Natural killer cell (primary cell): Measurements from ENCODE around the gene DCXR. TPM values are rescaled to one million over a fixed set of nuclear protein-coding genes. Genes with fewer than 3 reads are reported as not detected.

Experiments used
- ATAC-seq, 3 donors: fragments of 150-1000 bp in 2 of 3; fragments of 200-7000 bp in 1 of 3; cut with Tn5 transposase; 1 replicate in 1 of 3; 2 replicates in 2 of 3; pipeline ENCODE4 v1.10.0; 2021; ENCODE audit warnings: mild to moderate bottlenecking in 2 of 3, moderate library complexity in 2 of 3
- DNase-seq, 2 donors: peaks; one replicate each; pipeline versions ENCODE4 v3.0.0 to v3.0.0-alpha.2; 2013 to 2021; ENCODE audit warnings: mixed read lengths in 1 of 2
- H3K27ac ChIP-seq: one replicate; pipeline ENCODE4 v1.5.1; 2013; ENCODE audit warnings: mild to moderate bottlenecking, low read length
- H3K27me3 ChIP-seq: one replicate; pipeline ENCODE4 v1.6.1; 2013; ENCODE audit warnings: low read length; ENCODE audit not compliant: control insufficient read depth, insufficient read depth
- H3K36me3 ChIP-seq: one replicate; pipeline ENCODE4 v1.6.1; 2013; ENCODE audit warnings: low read length; ENCODE audit not compliant: control insufficient read depth, insufficient read depth
- H3K4me1 ChIP-seq: one replicate; pipeline ENCODE4 v1.6.1; 2013; ENCODE audit warnings: low read length; ENCODE audit not compliant: control insufficient read depth, insufficient read depth
- H3K4me3 ChIP-seq: one replicate; pipeline ENCODE4 v1.5.1; 2013; ENCODE audit warnings: low read length
- H3K9me3 ChIP-seq: one replicate; pipeline ENCODE4 v1.6.1; 2013; ENCODE audit warnings: low read length; ENCODE audit not compliant: control insufficient read depth, insufficient read depth
- H3K27ac Mint-ChIP-seq, 2 donors: one replicate each; pipeline ENCODE4 v1.8.0; 2022; ENCODE audit warnings: mild to moderate bottlenecking in 2 of 2, mixed read lengths in 2 of 2, moderate library complexity in 1 of 2
- H3K27me3 Mint-ChIP-seq, 2 donors: one replicate each; pipeline ENCODE4 v1.8.0; 2022; ENCODE audit warnings: low read depth in 2 of 2, mixed read lengths in 2 of 2
- H3K36me3 Mint-ChIP-seq: one replicate; pipeline ENCODE4 v1.8.0; 2022; ENCODE audit warnings: mixed read lengths
- H3K4me1 Mint-ChIP-seq, 2 donors: one replicate each; pipeline ENCODE4 v1.8.0; 2022; ENCODE audit warnings: mixed read lengths in 2 of 2
- H3K4me3 Mint-ChIP-seq: one replicate; pipeline ENCODE4 v1.8.0; 2022; ENCODE audit warnings: mild to moderate bottlenecking, moderate library complexity, mixed read lengths
- H3K9me3 Mint-ChIP-seq, 2 donors: one replicate each; pipeline ENCODE4 v1.8.0; 2022; ENCODE audit warnings: mixed read lengths in 2 of 2
- WGBS: methylation state at CpG from one replicate; pipeline ENCODE4 v1.1.7; 2013; ENCODE audit warnings: missing lambda C conversion rate; ENCODE audit not compliant: insufficient coverage; 5-methylcytosine and 5-hydroxymethylcytosine counted together
- intact Hi-C: fragments of 100-400 bp; cut with micrococcal nuclease; formaldehyde crosslinking; loops from one replicate; pipeline ENCODE4 v1.14.2; 2022
- total RNA-seq, 4 donors: library from RNA; stranded (reverse); fragments of 120-200 nt in 1 of 4; gene quantifications; one replicate each; pipeline versions ENCODE4 v1.2.3 to v1.2.4, GENCODE V29; 2013 to 2022
- TF ChIP-seq, protein P1 (sequence below): fragments of 200-600 bp; IDR thresholded peaks from one replicate; pipeline ENCODE4 v1.8.0; 2022; ENCODE audit warnings: antibody characterized with exemption

Gene DCXR
- total RNA-seq, 3 donors from 2014 or later (not counting 1 experiment from before 2014, with no cell fraction given) = 93.9 to 171 (median 145) TPM

DNA sequence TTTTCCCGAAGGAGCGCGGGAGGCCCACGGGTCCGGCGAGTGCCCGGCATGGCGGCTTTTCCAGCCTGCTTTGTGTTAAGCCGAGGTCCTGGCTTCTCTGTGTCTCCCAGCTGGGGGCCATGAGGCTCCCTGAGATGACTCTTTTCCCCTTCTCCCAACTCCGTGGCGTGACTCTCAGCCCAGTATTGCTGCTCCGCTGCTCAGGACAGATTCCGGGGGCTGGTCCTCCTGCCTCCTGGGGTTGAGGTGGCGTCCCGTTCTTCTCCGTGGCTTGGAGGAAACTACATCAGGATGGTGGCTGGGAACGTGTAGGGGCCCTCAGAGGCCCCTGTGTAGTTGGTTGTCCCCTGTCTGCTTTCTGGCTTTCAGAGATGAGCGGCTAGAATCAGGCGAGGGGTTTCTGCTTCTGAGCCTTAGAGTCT is 15.2 kb upstream of the DCXR start:
- no peak for DNase-seq
- Mint-ChIP-seq H3K4me3 (peak overlapping the region; percentile 65), H3K9me3 (no peaks in the 10 kb centered on the region), H3K4me1 (peaks cover 0 to 16% of the 10 kb centered on the region in 2 donors), H3K36me3 (no peaks in the 10 kb centered on the region), H3K27me3 (no peaks in the 10 kb centered on the region), H3K27ac (peak overlapping the region in 1 of 2 donors; percentile 31)
- intact Hi-C loops = no loop called here
- Histone ChIP-seq H3K36me3 (peaks cover 34% of the 10 kb centered on the region), H3K4me1 (peaks cover 30% of the 10 kb centered on the region), H3K9me3 (no peaks in the 10 kb centered on the region), H3K4me3 (peak overlapping the region; percentile 77), H3K27me3 (no peaks in the 10 kb centered on the region), H3K27ac (no peak overlapping the region)
- ATAC-seq = no peak
- TF ChIP-seq, protein P1, sequence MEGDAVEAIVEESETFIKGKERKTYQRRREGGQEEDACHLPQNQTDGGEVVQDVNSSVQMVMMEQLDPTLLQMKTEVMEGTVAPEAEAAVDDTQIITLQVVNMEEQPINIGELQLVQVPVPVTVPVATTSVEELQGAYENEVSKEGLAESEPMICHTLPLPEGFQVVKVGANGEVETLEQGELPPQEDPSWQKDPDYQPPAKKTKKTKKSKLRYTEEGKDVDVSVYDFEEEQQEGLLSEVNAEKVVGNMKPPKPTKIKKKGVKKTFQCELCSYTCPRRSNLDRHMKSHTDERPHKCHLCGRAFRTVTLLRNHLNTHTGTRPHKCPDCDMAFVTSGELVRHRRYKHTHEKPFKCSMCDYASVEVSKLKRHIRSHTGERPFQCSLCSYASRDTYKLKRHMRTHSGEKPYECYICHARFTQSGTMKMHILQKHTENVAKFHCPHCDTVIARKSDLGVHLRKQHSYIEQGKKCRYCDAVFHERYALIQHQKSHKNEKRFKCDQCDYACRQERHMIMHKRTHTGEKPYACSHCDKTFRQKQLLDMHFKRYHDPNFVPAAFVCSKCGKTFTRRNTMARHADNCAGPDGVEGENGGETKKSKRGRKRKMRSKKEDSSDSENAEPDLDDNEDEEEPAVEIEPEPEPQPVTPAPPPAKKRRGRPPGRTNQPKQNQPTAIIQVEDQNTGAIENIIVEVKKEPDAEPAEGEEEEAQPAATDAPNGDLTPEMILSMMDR = no peak
- WGBS = 45% methylated on average over 19 of the region's 19 CpGs

DNA sequence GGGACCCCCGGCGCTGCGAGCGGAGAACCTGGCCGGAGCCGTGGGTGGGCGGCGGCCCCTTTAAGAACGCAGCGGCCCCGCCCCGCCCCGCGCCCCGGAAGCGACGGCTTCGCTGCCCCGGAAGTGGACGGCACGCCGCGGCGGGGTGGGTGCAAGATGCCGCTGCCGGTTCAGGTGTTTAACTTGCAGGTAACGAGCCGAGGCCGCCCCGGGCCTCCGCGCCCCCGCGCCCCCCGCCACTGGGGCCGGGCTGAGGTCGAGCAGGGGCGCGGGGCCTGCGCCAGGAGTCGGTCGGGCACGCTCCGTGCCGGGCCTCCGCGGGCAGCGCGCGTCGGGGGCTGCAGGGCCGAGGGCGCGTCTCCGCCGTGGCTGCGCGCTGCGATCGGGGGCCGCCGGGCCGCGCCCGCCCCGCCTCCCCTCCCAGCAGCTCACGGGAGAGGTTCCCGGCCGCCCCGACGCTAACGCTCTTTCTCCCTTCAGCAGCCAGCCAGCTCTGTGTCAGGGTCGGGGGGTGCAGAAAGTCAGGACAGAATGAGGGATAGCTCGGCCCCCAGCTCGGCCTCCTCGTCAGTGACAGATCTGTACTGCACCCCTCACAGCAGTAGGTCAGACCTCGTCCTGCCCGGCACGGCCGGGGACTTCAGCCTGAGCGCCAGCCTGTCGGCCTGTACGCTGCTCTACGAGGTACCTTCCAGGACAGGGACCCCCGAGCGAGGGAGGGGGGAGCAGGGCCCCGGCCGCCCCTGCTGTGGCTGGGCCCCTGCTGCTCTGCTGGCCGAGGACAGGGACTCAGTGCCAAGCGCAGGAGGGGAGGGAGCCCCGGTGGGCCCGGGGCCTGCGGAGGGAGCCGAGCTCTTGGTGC is 14.5 kb upstream of the DCXR start, which contains the start of the genes GPS1 and RFNG:
GPS1 (plus strand) TSS at position 123 of the 862 bp plus-strand sequence; CDS start at position 157, 34 bp downstream.
RFNG (minus strand) TSS at position 36 of the 862 bp plus-strand sequence. CDS start 45 bp downstream, outside the sequence.
- Histone ChIP-seq H3K27ac (no peak within 1 kb of the TSS), H3K4me1 (peaks cover 30% of the 10 kb centered on the region), H3K27me3 (no peaks in the 10 kb centered on the region), H3K36me3 (peaks cover 29% of the 10 kb centered on the region), H3K9me3 (no peaks in the 10 kb centered on the region), H3K4me3 (peak within 1 kb of the TSS; percentile 77)
- WGBS = under 1% methylated on average over 94 of the region's 94 CpGs
- peaks cover 0 to 16% of the 10 kb centered on the region in 2 donors for H3K4me1 Mint-ChIP-seq
- no peaks in the 10 kb centered on the region for H3K36me3 Mint-ChIP-seq
- peak; percentile 86 to 97 (median 95) for ATAC-seq
- TF ChIP-seq, protein P1 = no peak
- peak; percentile 73 to 86 for DNase-seq
- intact Hi-C loops = loop anchor here (1.0 kb wide), 1 partner anchor 15 kb away; the partner anchor contains the start of gene DCXR
- H3K9me3 Mint-ChIP-seq = no peaks in the 10 kb centered on the region
- H3K27me3 Mint-ChIP-seq = no peaks in the 10 kb centered on the region
- peak within 1 kb of the TSS; percentile 87 for H3K4me3 Mint-ChIP-seq
- H3K27ac Mint-ChIP-seq = peak within 1 kb of the TSS in 1 of 2 donors; percentile 71

DNA sequence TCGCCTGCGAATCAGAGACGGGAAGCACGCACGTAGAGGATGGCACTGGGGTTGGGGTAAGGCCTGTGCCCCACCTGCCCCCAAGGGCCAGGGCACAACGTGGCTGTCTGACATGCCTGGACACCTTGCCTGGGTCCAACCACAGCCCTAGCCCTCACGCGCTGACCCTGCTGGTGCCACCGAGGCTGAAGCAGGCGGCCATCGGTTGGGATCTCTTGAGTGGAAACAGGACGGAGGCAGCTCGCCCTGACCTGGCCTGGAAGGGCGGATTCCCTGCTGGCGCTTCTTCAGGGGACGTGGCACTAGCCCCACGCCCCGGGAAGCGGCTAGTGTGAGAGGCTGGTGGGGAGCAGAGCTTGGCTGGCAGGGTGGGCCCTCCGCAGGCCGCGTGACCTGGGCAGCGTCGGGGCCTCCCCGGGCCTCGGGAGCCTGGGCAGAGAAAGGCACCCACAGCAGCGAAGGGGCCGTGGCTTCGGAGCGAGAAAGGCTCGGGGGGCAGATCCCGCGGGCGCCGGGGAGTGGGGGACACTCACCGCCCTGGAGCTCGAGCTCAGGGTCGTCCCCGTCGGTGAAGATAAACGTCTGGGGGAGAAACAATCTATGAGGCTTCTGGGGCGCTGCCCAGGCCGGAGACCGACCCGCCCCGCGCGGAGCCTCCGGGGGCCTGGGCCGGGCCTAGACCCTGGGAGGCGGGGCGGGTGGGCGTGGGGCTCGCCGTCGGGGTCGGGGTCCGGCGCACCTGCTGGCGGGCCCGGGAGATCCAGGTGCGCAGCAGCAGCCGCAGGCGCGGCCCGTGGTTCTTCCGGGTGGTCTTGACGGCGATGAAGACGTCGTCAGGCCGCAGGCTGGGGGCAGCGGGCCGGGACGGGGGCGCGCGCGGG is 13.5 kb upstream of the DCXR start:
- no peaks in the 10 kb centered on the region for H3K9me3 Mint-ChIP-seq
- Histone ChIP-seq H3K4me1 (peaks cover 30% of the 10 kb centered on the region), H3K4me3 (peak overlapping the region; percentile 28), H3K27ac (no peak overlapping the region), H3K36me3 (peaks cover 21% of the 10 kb centered on the region), H3K9me3 (no peaks in the 10 kb centered on the region), H3K27me3 (no peaks in the 10 kb centered on the region)
- WGBS = 21% methylated on average over 79 of the region's 79 CpGs
- H3K4me3 Mint-ChIP-seq = peak overlapping the region; percentile 87
- peaks cover 0 to 16% of the 10 kb centered on the region in 2 donors for H3K4me1 Mint-ChIP-seq
- intact Hi-C loops = loop anchor here (1.0 kb wide), 1 partner anchor 14 kb away; the partner anchor contains the start of gene DCXR
- peak overlapping the region in 1 of 2 donors; percentile 71 for H3K27ac Mint-ChIP-seq
- no peaks in the 10 kb centered on the region for H3K36me3 Mint-ChIP-seq
- ATAC-seq (peak in 2 of 3 donors; percentile 9 to 10), DNase-seq (no peak)
- TF ChIP-seq, protein P1 = no peak
- H3K27me3 Mint-ChIP-seq = no peaks in the 10 kb centered on the region
